ENCODE results near the gene DEXI.

The DEXI gene

GRCh38 chr16:10934325-10935107 is 7.8 kb downstream of the DEXI start:
- in situ Hi-C loops (cut with MboI; ENCODE audit: low sequenced_read_pairs, unreplicated experiment) = loop anchor here (10.0 kb wide), 1 partner anchor 410 kb away; no protein-coding TSS in a partner anchor
- TF ChIP-seq CTCF (IDR thresholded peaks at IDR 0.05; ENCODE audit: borderline replicate concordance, control extremely low read depth, extremely low read depth, insufficient read depth, missing control alignments) = no peak
- no peak for DNase-seq (ENCODE audit: low spot score)

- in situ Hi-C loops (cut with MboI; ENCODE audit: low sequenced_read_pairs, unreplicated experiment) = loop anchor here (10.0 kb wide), 1 partner anchor 409 kb away; no protein-coding TSS in a partner anchor
- TF ChIP-seq CTCF (IDR thresholded peaks at IDR 0.05; ENCODE audit: borderline replicate concordance, control extremely low read depth, extremely low read depth, insufficient read depth, missing control alignments) = no peak
- DNase-seq (ENCODE audit: low spot score) = no peak
Measured at GRCh38 chr16:10933865-10934264, 8.4 kb downstream of the DEXI start.

GRCh38 chr16:10932959-10933710 is 9.1 kb downstream of the DEXI start:
- DNase-seq (ENCODE audit: low spot score) = no peak
- in situ Hi-C loops (cut with MboI; ENCODE audit: low sequenced_read_pairs, unreplicated experiment) = loop anchor here (10.0 kb wide), 1 partner anchor 408 kb away; no protein-coding TSS in a partner anchor

GRCh38 chr16:10931977-10932632 is 10.2 kb downstream of the DEXI start:
- no peak for DNase-seq (ENCODE audit: low spot score)
- in situ Hi-C loops (cut with MboI; ENCODE audit: low sequenced_read_pairs, unreplicated experiment) = loop anchor here (10.0 kb wide), 1 partner anchor 407 kb away; no protein-coding TSS in a partner anchor
- no peak for TF ChIP-seq CTCF (IDR thresholded peaks at IDR 0.05; ENCODE audit: borderline replicate concordance, control extremely low read depth, extremely low read depth, insufficient read depth, missing control alignments)

More at GRCh38 chr16:10932959-10933710, 9.1 kb downstream of the DEXI start:
- TF ChIP-seq CTCF (IDR thresholded peaks at IDR 0.05; ENCODE audit: borderline replicate concordance, control extremely low read depth, extremely low read depth, insufficient read depth, missing control alignments) = no peak

GRCh38 chr16:10931134-10931533 is 11.1 kb downstream of the DEXI start:
- DNase-seq (ENCODE audit: low spot score) = no peak
- no peak for TF ChIP-seq CTCF (IDR thresholded peaks at IDR 0.05; ENCODE audit: borderline replicate concordance, control extremely low read depth, extremely low read depth, insufficient read depth, missing control alignments)
- in situ Hi-C loops (cut with MboI; ENCODE audit: low sequenced_read_pairs, unreplicated experiment) = loop anchor here (10.0 kb wide), 1 partner anchor 406 kb away; no protein-coding TSS in a partner anchor

GRCh38 chr16:10930755-10931093 is 11.5 kb downstream of the DEXI start:
- TF ChIP-seq CTCF (IDR thresholded peaks at IDR 0.05; ENCODE audit: borderline replicate concordance, control extremely low read depth, extremely low read depth, insufficient read depth, missing control alignments) = peak; percentile 4
- DNase-seq (ENCODE audit: low spot score) = no peak
- in situ Hi-C loops (cut with MboI; ENCODE audit: low sequenced_read_pairs, unreplicated experiment) = loop anchor here (10.0 kb wide), 1 partner anchor 406 kb away; no protein-coding TSS in a partner anchor
